H1 (cell line): Measurements from ENCODE around the gene FNDC3A. TPM values are rescaled to one million over a fixed set of nuclear protein-coding genes. Genes with fewer than 3 reads are reported as not detected.

Source experiments
- CTCF ChIA-PET: fragments of 300-600 bp; sonication (Branson Sonifier 250); formaldehyde crosslinking; loops from one replicate; lab custom pipeline; 2021; ENCODE audit not compliant: partially characterized antibody; lab: Charles Lee
- POLR2A ChIA-PET: fragments of 300-600 bp; sonication (Branson Sonifier 250); formaldehyde crosslinking; loops from one replicate; lab custom pipeline; 2021; ENCODE audit warnings: inconsistent platforms; ENCODE audit not compliant: partially characterized antibody; lab: Charles Lee
- DNase-seq, 2 experiments: peaks; one replicate each; pipeline versions ENCODE4 v3.0.0 to v3.0.0-alpha.2; 2010 to 2022; ENCODE audit warnings: low spot score in 2 of 2, low read depth in 1 of 2, mixed read lengths in 1 of 2
- FAIRE-seq: peaks from 2 replicates; lab custom pipeline; 2011; peaks lifted over from hg19 to GRCh38; lab: Jason Lieb, UNC
- H2AFZ ChIP-seq: 2 replicates; pipeline ENCODE4 v1.8.1; 2012; ENCODE audit warnings: low read length, inconsistent platforms
- H2AK5ac ChIP-seq: 2 replicates; pipeline ENCODE4 v1.6.1; 2013; ENCODE audit warnings: low read depth, low read length
- H2BK120ac ChIP-seq: replicated peaks from 2 replicates; pipeline ENCODE3; 2013; ENCODE audit warnings: low read depth, low read length, inconsistent platforms
- H2BK12ac ChIP-seq: 2 replicates; pipeline ENCODE4 v1.6.1; 2013; ENCODE audit warnings: low read depth, low read length
- H2BK15ac ChIP-seq: 2 replicates; pipeline ENCODE4 v1.6.1; 2013; ENCODE audit warnings: low read length
- H2BK20ac ChIP-seq: 2 replicates; pipeline ENCODE4 v1.6.1; 2013; ENCODE audit warnings: low read length
- H2BK5ac ChIP-seq: 2 replicates; pipeline ENCODE4 v1.6.1; 2013; ENCODE audit warnings: low read depth, low read length
- H3K14ac ChIP-seq: 2 replicates; pipeline ENCODE4 v1.6.1; 2013; ENCODE audit warnings: inconsistent platforms; ENCODE audit not compliant: insufficient read length
- H3K18ac ChIP-seq: 2 replicates; pipeline ENCODE4 v1.6.1; 2013; ENCODE audit warnings: low read length; ENCODE audit errors: extremely low read depth
- H3K23ac ChIP-seq: 2 replicates; pipeline ENCODE4 v1.6.1; 2013; ENCODE audit warnings: inconsistent platforms; ENCODE audit not compliant: insufficient read length
- H3K23me2 ChIP-seq: 2 replicates; pipeline ENCODE4 v1.6.1; 2013; ENCODE audit warnings: low read depth, low read length
- H3K27ac ChIP-seq: 2 replicates; pipeline ENCODE4 v1.6.1; 2011; ENCODE audit warnings: low read depth, low read length, inconsistent platforms
- H3K27me3 ChIP-seq, 4 experiments: replicated peaks in 1 of 4; 1 replicate in 1 of 4; 2 replicates in 3 of 4; pipeline versions ENCODE4 v1.6.1 to v1.8.1; 2011 to 2013; ENCODE audit warnings: low read length in 3 of 4, mild to moderate bottlenecking in 3 of 4, inconsistent platforms in 2 of 4, mixed read lengths in 2 of 4, moderate library complexity in 1 of 4; ENCODE audit not compliant: control insufficient read depth in 3 of 4, insufficient read depth in 3 of 4; ENCODE audit errors: extremely low read depth in 1 of 4
- H3K36me3 ChIP-seq, 4 experiments: 2 replicates each; pipeline versions ENCODE4 v1.6.1 to v1.8.1; 2011 to 2013; ENCODE audit warnings: mild to moderate bottlenecking in 4 of 4, low read length in 3 of 4, moderate library complexity in 2 of 4, control low read depth in 1 of 4, inconsistent platforms in 1 of 4; ENCODE audit not compliant: insufficient read depth in 4 of 4, control insufficient read depth in 2 of 4
- H3K4ac ChIP-seq: replicated peaks from 2 replicates; pipeline ENCODE3; 2013; ENCODE audit warnings: low read length, low read depth, mixed read lengths, inconsistent platforms; ENCODE audit not compliant: insufficient read length
- H3K4me1 ChIP-seq, 4 experiments: replicated peaks in 1 of 4; 1 replicate in 1 of 4; 2 replicates in 3 of 4; pipeline versions ENCODE4 v1.6.1 to v1.8.1; 2011 to 2013; ENCODE audit warnings: low read length in 3 of 4, inconsistent platforms in 2 of 4, mixed read lengths in 1 of 4; ENCODE audit not compliant: insufficient read depth in 4 of 4, control insufficient read depth in 3 of 4
- H3K4me2 ChIP-seq, 2 experiments: 2 replicates each; pipeline versions ENCODE4 v1.6.1 to v1.8.1; 2011 to 2013; ENCODE audit warnings: low read depth in 2 of 2, low read length in 2 of 2, control low read depth in 1 of 2, inconsistent platforms in 1 of 2, mild to moderate bottlenecking in 1 of 2; ENCODE audit not compliant: insufficient read depth in 1 of 2
- H3K4me3 ChIP-seq, 4 experiments: fragments of 200-600, 300-600 bp in 1 of 4; sonication (generic), shearing (Covaris generic), sonication (Bioruptor Twin) in 1 of 4; 2 replicates each; pipeline versions ENCODE4 v1.5.1 to v1.8.1; 2011 to 2016; ENCODE audit warnings: low read length in 4 of 4, low read depth in 3 of 4, control low read depth in 2 of 4, inconsistent platforms in 2 of 4, mild to moderate bottlenecking in 2 of 4, mixed read lengths in 1 of 4, moderate library complexity in 1 of 4; ENCODE audit not compliant: insufficient read depth in 2 of 4; ENCODE audit errors: extremely low read depth in 1 of 4
- H3K56ac ChIP-seq: replicated peaks from 2 replicates; pipeline ENCODE3; 2013; ENCODE audit warnings: low read depth, mild to moderate bottlenecking, mixed read lengths, low read length, inconsistent platforms; ENCODE audit not compliant: insufficient read length
- H3K79me1 ChIP-seq: 2 replicates; pipeline ENCODE4 v1.6.1; 2013; ENCODE audit warnings: low read depth, low read length, control low read depth
- H3K79me2 ChIP-seq, 2 experiments: 2 replicates each; pipeline versions ENCODE4 v1.6.1 to v1.8.1; 2012 to 2013; ENCODE audit warnings: low read length in 2 of 2, mild to moderate bottlenecking in 2 of 2, inconsistent platforms in 1 of 2; ENCODE audit not compliant: insufficient read depth in 2 of 2, control insufficient read depth in 1 of 2
- H3K9ac ChIP-seq, 4 experiments: replicated peaks in 1 of 4; 1 replicate in 1 of 4; 2 replicates in 3 of 4; pipeline versions ENCODE4 v1.6.1 to v1.8.1; 2011 to 2013; ENCODE audit warnings: low read depth in 3 of 4, low read length in 3 of 4, control low read depth in 2 of 4, mild to moderate bottlenecking in 2 of 4, moderate library complexity in 2 of 4, inconsistent platforms in 1 of 4; ENCODE audit errors: extremely low read depth in 1 of 4
- H3K9me3 ChIP-seq, 2 experiments: 2 replicates each; pipeline versions ENCODE4 v1.6.1 to v1.8.1; 2012 to 2013; ENCODE audit warnings: mild to moderate bottlenecking in 2 of 2, moderate library complexity in 2 of 2, control low read depth in 1 of 2, inconsistent platforms in 1 of 2, low read depth in 1 of 2, low read length in 1 of 2, mixed read lengths in 1 of 2; ENCODE audit not compliant: insufficient read depth in 2 of 2
- H4K20me1 ChIP-seq, 2 experiments: replicated peaks in 1 of 2; 2 replicates each; pipeline versions ENCODE3 to v1.8.1; 2011 to 2013; ENCODE audit warnings: inconsistent platforms in 2 of 2, low read length in 2 of 2, mild to moderate bottlenecking in 1 of 2; ENCODE audit not compliant: insufficient read depth in 2 of 2, control insufficient read depth in 1 of 2
- H4K5ac ChIP-seq: 2 replicates; pipeline ENCODE4 v1.6.1; 2013; ENCODE audit warnings: low read length, low read depth, mixed read lengths, inconsistent platforms; ENCODE audit not compliant: insufficient read length
- H4K8ac ChIP-seq: 2 replicates; pipeline ENCODE4 v1.8.0; 2013; ENCODE audit warnings: mild to moderate bottlenecking, moderate library complexity, low read length, inconsistent platforms; ENCODE audit not compliant: insufficient read depth; ENCODE audit errors: extremely low read depth
- H4K91ac ChIP-seq: replicated peaks from 2 replicates; pipeline ENCODE3; 2013; ENCODE audit warnings: low read length, mixed read lengths, inconsistent platforms; ENCODE audit not compliant: insufficient read length
- CTCF ChIP-seq, 3 experiments: IDR thresholded peaks; 1 replicate in 2 of 3; 2 replicates in 1 of 3; pipeline versions ENCODE4 v1.5.1 to v1.6.1; 2011; ENCODE audit warnings: low read length in 3 of 3, mild to moderate bottlenecking in 3 of 3, inconsistent platforms in 2 of 3, low read depth in 1 of 3, moderate library complexity in 1 of 3; ENCODE audit not compliant: insufficient read depth in 1 of 3; ENCODE audit errors: control extremely low read depth in 1 of 3
- KDM4A ChIP-seq: IDR thresholded peaks from one replicate; pipeline ENCODE4 v1.7.1; 2012; ENCODE audit warnings: low read depth, mild to moderate bottlenecking, moderate library complexity, low read length, inconsistent platforms; ENCODE audit not compliant: severe bottlenecking
- POLR2AphosphoS5 ChIP-seq: IDR thresholded peaks from 2 replicates; pipeline ENCODE4 v1.6.1; 2011; ENCODE audit warnings: low read depth, low read length
- RAD21 ChIP-seq, 2 experiments: IDR thresholded peaks in 1 of 2; conservative IDR thresholded peaks in 1 of 2; 2 replicates each; pipeline ENCODE4 v1.6.1; 2011; ENCODE audit warnings: low read depth in 2 of 2, low read length in 2 of 2, improper control_type of control experiment in 1 of 2, inconsistent platforms in 1 of 2, mild to moderate bottlenecking in 1 of 2, moderate library complexity in 1 of 2
- SAP30 ChIP-seq: fragments of 300-600 bp; sonication (generic); IDR thresholded peaks from 2 replicates; pipeline ENCODE4 v1.7.1; 2012; ENCODE audit warnings: low read length, moderate library complexity, mild to moderate bottlenecking, inconsistent platforms; ENCODE audit not compliant: insufficient read depth, insufficient replicate concordance
- TBP ChIP-seq: IDR thresholded peaks from 2 replicates; pipeline ENCODE4 v1.6.1; 2011; ENCODE audit warnings: low read depth, low read length, improper control_type of control experiment
- TEAD4 ChIP-seq: IDR thresholded peaks from 2 replicates; pipeline ENCODE4 v1.6.1; 2012; ENCODE audit warnings: low read depth, low read length, inconsistent platforms, mixed read lengths
- WGBS, 2 experiments: shearing (Covaris generic) in 1 of 2; methylation state at CpG; one replicate each; pipeline versions ENCODE4 v1.1.6 to v1.1.7; 2013 to 2015; ENCODE audit warnings: low lambda C conversion rate in 2 of 2, mixed read lengths in 2 of 2, inconsistent platforms in 1 of 2, low coverage in 1 of 2, missing lambda C conversion rate in 1 of 2; ENCODE audit not compliant: insufficient replicate concordance in 2 of 2, insufficient coverage in 1 of 2, insufficient read length in 1 of 2; ENCODE audit errors: extremely low coverage in 1 of 2, missing lambda C conversion rate in 1 of 2; 5-methylcytosine and 5-hydroxymethylcytosine counted together
- polyA plus RNA-seq, 7 experiments: library from polyadenylated mRNA; depleted of rRNA in 3 of 7; stranded (reverse) in 5 of 7; unstranded in 2 of 7; fragments of >200 nt in 5 of 7; fragments of 200-250 nt in 2 of 7; gene quantifications; 1 replicate in 5 of 7; 2 replicates in 1 of 7; 4 replicates in 1 of 7; pipeline versions ENCODE4 v1.2.1 to v1.2.3, GENCODE V29; 2011 to 2013; ENCODE audit warnings: missing spikeins in 2 of 7, mixed read lengths in 2 of 7
- total RNA-seq: library from RNA; stranded (reverse); fragmentation: NEBNext Ultra II Directional; extraction: Animal tissue kit (Norgen Biotek cat#: 25700); gene quantifications from 2 replicates; pipeline ENCODE4 v1.2.1, GENCODE V29; 2021

Gene FNDC3A
- total and polyA plus RNA-seq, 2 of the 8 experiments (the other 6 are each of a cell fraction or from before 2014, with no cell fraction given), result 14.6 to 26.0 TPM

GRCh38 chr13:48975101-48975855, 434 bp upstream of the FNDC3A start:
- no peak overlapping the region for H2BK15ac ChIP-seq
- H3K23me2 ChIP-seq, result peaks cover 5% of the 10 kb centered on the region; the same call in 1 of the 2 replicates
- H4K20me1 ChIP-seq, result peaks cover 1 to 3% of the 10 kb centered on the region in 2 experiments
- 3% methylated on average over 37 of the region's 50 CpGs; no CpG with 5 or more reads in 1 of the 2 experiments for WGBS, 2 experiments
- H3K14ac ChIP-seq, result no peak overlapping the region
- no peak overlapping the region for H2BK20ac ChIP-seq
- H4K91ac ChIP-seq, result peak overlapping the region; percentile 89
- H3K4me3 ChIP-seq, result peak overlapping the region; percentile 78 to 97 (median 84)
- CTCF ChIA-PET, result interaction anchor here (1.3 to 1.5 kb wide), 2 partner anchors 31 to 211 kb away, joined by 3 to 4 read pairs; no protein-coding TSS in a partner anchor
- H3K79me1 ChIP-seq, result no peaks in the 10 kb centered on the region
- H2AFZ ChIP-seq, result peak overlapping the region; percentile 70
- peak overlapping the region; percentile 51 for H2BK120ac ChIP-seq
- DNase-seq (peak in 1 of 2 experiments; percentile 84), FAIRE-seq (no peak)
- POLR2A ChIA-PET, result interaction anchor here (1.2 to 1.4 kb wide), 3 partner anchors 12 to 137 kb away, joined by 3 to 5 read pairs (median 5); no protein-coding TSS in a partner anchor
- no peaks in the 10 kb centered on the region; a peak in 1 of 7 replicates for H3K27me3 ChIP-seq
- no peaks in the 10 kb centered on the region for H3K36me3 ChIP-seq
- peaks cover 0 to 7% of the 10 kb centered on the region in 2 experiments; a peak in 1 of 4 replicates for H3K9me3 ChIP-seq
- H3K56ac ChIP-seq, result peak overlapping the region; percentile 71
- no peak overlapping the region for H3K4ac ChIP-seq
- H3K9ac ChIP-seq, result peak overlapping the region; percentile 61 to 90 (median 82)
- H4K8ac ChIP-seq, result peak overlapping the region; percentile 92
- peak overlapping the region; percentile 84 to 93 for H3K4me2 ChIP-seq
- peaks cover 0 to 37% of the 10 kb centered on the region in 2 experiments; a peak in 3 of 4 replicates for H3K79me2 ChIP-seq
- peak overlapping the region; percentile 20; the same call in 1 of the 2 replicates for H2BK12ac ChIP-seq
- H3K23ac ChIP-seq, result no peak overlapping the region
- peak overlapping the region; percentile 75 for H4K5ac ChIP-seq
- peak overlapping the region; percentile 96 for H3K27ac ChIP-seq
- H2BK5ac ChIP-seq, result peak overlapping the region; percentile 48
- H3K4me1 ChIP-seq, result peaks cover 0 to 17% (median 3%) of the 10 kb centered on the region in 4 experiments; a peak in 3 of 7 replicates
- peak overlapping the region; percentile 98 for H3K18ac ChIP-seq
- no peak overlapping the region for H2AK5ac ChIP-seq
- TF ChIP-seq TEAD4, result no peak
- TF ChIP-seq TBP, result peak; percentile 35; the same call in 1 of the 2 replicates
- peak in 1 of 3 experiments; percentile 30; a peak in 1 of 4 replicates for TF ChIP-seq CTCF (IDR thresholded peaks at IDR 0.05; ENCODE audit: control extremely low read depth in 1 of 3, insufficient read depth in 1 of 3, low read depth in 1 of 3, low read length in 3 of 3)
- peak; percentile 8 to 12; a peak in 2 of 4 replicates for TF ChIP-seq RAD21 (IDR thresholded peaks at IDR 0.05 in 1 of 2, conservative IDR thresholded peaks at IDR 0.05 in 1 of 2; ENCODE audit: low read depth in 2 of 2, low read length in 2 of 2)
- TF ChIP-seq POLR2AphosphoS5, result peak; percentile 59; the same call in 1 of the 2 replicates
- peak; percentile 20 for TF ChIP-seq SAP30
- peak; percentile 39 for TF ChIP-seq KDM4A
